Upper lobe of left lung (tissue), 6 donors: Measurements from ENCODE around the gene ZNF70. TPM values are rescaled to one million over a fixed set of nuclear protein-coding genes. Genes with fewer than 3 reads are reported as not detected.

Experiments
- ATAC-seq, 2 donors: fragments of 200-7000 bp; cut with Tn5 transposase; one replicate each; pipeline ENCODE4 v1.9.1; 2022; ENCODE audit warnings: mild to moderate bottlenecking in 2 of 2, moderate library complexity in 2 of 2; ENCODE audit not compliant: low FRiP score in 2 of 2
- DNase-seq, 2 donors: peaks; one replicate each; pipeline ENCODE4 v3.0.0-alpha.2; 2019 to 2020
- H3K27ac ChIP-seq, 4 donors: fragments of 200-600 bp; sonication (generic); one replicate each; pipeline ENCODE4 v1.5.1; 2016 to 2019
- H3K27me3 ChIP-seq, 4 donors: fragments of 200-600 bp; sonication (generic); one replicate each; pipeline ENCODE4 v1.5.1; 2017 to 2019
- H3K36me3 ChIP-seq, 4 donors: fragments of 200-600 bp; sonication (generic); one replicate each; pipeline ENCODE4 v1.5.1; 2016 to 2019
- H3K4me1 ChIP-seq, 4 donors: fragments of 200-600 bp; sonication (generic); one replicate each; pipeline ENCODE4 v1.5.1; 2018 to 2019
- H3K4me3 ChIP-seq, 4 donors: fragments of 200-600 bp; sonication (generic); one replicate each; pipeline ENCODE4 v1.5.1; 2017 to 2019; ENCODE audit warnings: mild to moderate bottlenecking in 2 of 4, moderate library complexity in 1 of 4
- H3K9me3 ChIP-seq, 4 donors: fragments of 200-600 bp; sonication (generic); one replicate each; pipeline ENCODE4 v1.5.1; 2018 to 2019
- EP300 ChIP-seq, 4 donors: sonication (generic); formaldehyde crosslinking; IDR thresholded peaks; one replicate each; pipeline ENCODE4 v1.5.1; 2017; ENCODE audit warnings: antibody characterized with exemption in 4 of 4, control low read depth in 2 of 4
- POLR2A ChIP-seq, 4 donors: fragments of 450-650 bp; IDR thresholded peaks; one replicate each; pipeline ENCODE4 v1.5.1; 2016 to 2017; ENCODE audit warnings: antibody characterized with exemption in 4 of 4, mild to moderate bottlenecking in 2 of 4
- POLR2AphosphoS5 ChIP-seq, 2 donors: sonication (generic); formaldehyde crosslinking; IDR thresholded peaks; one replicate each; pipeline ENCODE4 v1.5.1; 2017; ENCODE audit warnings: antibody characterized with exemption in 2 of 2
- WGBS, 2 donors: methylation state at CpG; one replicate each; pipeline ENCODE4 v1.1.5; 2017 to 2018; 5-methylcytosine and 5-hydroxymethylcytosine counted together
- total RNA-seq, 6 donors: library from RNA; depleted of rRNA in 4 of 6; stranded (reverse); fragments of >200 nt in 4 of 6; gene quantifications; one replicate each; pipeline versions ENCODE4 v1.1.0 to v1.2.1, GENCODE V29; 2016 to 2021
- TF ChIP-seq, protein P1 (sequence below), 6 experiments: fragments of 450-650 bp in 4 of 6; fragments of 200-600 bp in 2 of 6; sonication (generic) in 2 of 6; IDR thresholded peaks; one replicate each; pipeline ENCODE4 v1.5.1; 2016 to 2019; ENCODE audit warnings: antibody characterized with exemption in 6 of 6
- donor health status: DM: no; HTN: no; CAD: no; lungs with moderate emphysema.
- donor health status: DM: no; HTN: yes; CAD: no; lungs with severe emphysema.

The ZNF70 gene
- total RNA-seq, 6 donors from 2014 or later, result 3.0 to 9.4 (median 5.4) TPM

DNA sequence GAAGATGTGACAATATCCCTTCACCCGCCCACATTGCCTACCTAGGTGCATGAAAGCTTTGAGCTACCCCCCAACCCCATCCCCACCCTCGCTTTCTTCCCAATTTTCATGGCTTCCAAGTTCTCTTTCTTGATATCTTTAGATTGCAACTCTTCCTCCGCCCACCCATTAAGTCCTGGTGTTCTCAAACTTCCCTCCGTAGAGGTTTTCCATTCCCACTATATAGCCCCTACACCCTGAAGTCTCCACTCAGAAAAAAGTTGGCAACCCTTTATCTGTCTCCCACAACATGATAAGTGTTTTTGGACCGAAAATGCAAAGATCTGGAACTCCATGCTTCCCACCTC, 572 bp downstream of the ZNF70 start:
- no peak for ATAC-seq

DNA sequence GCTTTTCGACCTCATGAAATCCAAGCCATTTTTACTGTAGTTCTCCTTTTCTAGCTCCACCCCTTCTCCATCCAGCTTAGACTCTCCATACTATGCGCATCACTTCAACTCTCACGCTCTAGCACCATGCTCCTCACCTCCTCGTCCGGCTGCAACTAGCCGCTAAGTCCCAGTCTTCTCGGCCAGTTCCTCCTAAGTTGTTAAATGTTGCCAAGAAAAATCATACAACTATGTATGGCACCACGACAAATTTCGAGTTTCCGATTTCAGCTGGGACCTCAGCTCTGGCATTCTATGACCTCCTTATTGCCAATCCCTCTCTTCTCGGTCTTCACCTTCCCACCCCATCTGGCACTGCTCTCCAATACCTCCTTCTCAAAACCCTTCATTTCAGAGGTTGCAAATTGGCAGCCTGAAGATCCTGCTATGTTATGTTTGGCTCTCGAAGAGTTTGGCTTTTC, 1.0 kb downstream of the ZNF70 start:
- ATAC-seq (no peak), DNase-seq (no peak)
- H3K36me3 ChIP-seq, result peaks cover 0 to 6% (median under 1%) of the 10 kb centered on the region in 4 donors
- TF ChIP-seq POLR2AphosphoS5 (IDR thresholded peaks at IDR 0.05), result no peak
- no peak for TF ChIP-seq EP300 (IDR thresholded peaks at IDR 0.05)
- TF ChIP-seq, protein P1, sequence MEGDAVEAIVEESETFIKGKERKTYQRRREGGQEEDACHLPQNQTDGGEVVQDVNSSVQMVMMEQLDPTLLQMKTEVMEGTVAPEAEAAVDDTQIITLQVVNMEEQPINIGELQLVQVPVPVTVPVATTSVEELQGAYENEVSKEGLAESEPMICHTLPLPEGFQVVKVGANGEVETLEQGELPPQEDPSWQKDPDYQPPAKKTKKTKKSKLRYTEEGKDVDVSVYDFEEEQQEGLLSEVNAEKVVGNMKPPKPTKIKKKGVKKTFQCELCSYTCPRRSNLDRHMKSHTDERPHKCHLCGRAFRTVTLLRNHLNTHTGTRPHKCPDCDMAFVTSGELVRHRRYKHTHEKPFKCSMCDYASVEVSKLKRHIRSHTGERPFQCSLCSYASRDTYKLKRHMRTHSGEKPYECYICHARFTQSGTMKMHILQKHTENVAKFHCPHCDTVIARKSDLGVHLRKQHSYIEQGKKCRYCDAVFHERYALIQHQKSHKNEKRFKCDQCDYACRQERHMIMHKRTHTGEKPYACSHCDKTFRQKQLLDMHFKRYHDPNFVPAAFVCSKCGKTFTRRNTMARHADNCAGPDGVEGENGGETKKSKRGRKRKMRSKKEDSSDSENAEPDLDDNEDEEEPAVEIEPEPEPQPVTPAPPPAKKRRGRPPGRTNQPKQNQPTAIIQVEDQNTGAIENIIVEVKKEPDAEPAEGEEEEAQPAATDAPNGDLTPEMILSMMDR (IDR thresholded peaks at IDR 0.05), result no peak
- TF ChIP-seq POLR2A (IDR thresholded peaks at IDR 0.05), result no peak
- H3K27ac ChIP-seq, result peak overlapping the region in 1 of 4 donors; percentile 91
- H3K9me3 ChIP-seq, result no peaks in the 10 kb centered on the region
- WGBS, 2 donors, result 55 to 62% methylated on average over 12 of the region's 12 CpGs
- H3K4me3 ChIP-seq, result peak overlapping the region in 3 of 4 donors; percentile 75 to 78 (median 76)
- peaks cover 0 to 18% (median 13%) of the 10 kb centered on the region in 4 donors for H3K4me1 ChIP-seq
- H3K27me3 ChIP-seq, result no peaks in the 10 kb centered on the region

More for the DNA sequence above, 572 bp downstream of the ZNF70 start:
- H3K9me3 ChIP-seq, result no peaks in the 10 kb centered on the region
- H3K4me1 ChIP-seq, result peaks cover 0 to 18% (median 13%) of the 10 kb centered on the region in 4 donors
- H3K27ac ChIP-seq, result peak overlapping the region; percentile 90 to 94 (median 92)
- H3K4me3 ChIP-seq, result peak overlapping the region; percentile 75 to 80 (median 77)
- H3K36me3 ChIP-seq, result peaks cover 0 to 1% (median 0%) of the 10 kb centered on the region in 4 donors
- TF ChIP-seq, protein P1 (IDR thresholded peaks at IDR 0.05), result no peak
- TF ChIP-seq POLR2AphosphoS5 (IDR thresholded peaks at IDR 0.05), result no peak
- no peak for TF ChIP-seq POLR2A (IDR thresholded peaks at IDR 0.05)
- TF ChIP-seq EP300 (IDR thresholded peaks at IDR 0.05), result no peak
- WGBS, 2 donors, result 29 to 48% methylated on average over 5 of the region's 5 CpGs
- no peaks in the 10 kb centered on the region for H3K27me3 ChIP-seq
- DNase-seq, result no peak

DNA sequence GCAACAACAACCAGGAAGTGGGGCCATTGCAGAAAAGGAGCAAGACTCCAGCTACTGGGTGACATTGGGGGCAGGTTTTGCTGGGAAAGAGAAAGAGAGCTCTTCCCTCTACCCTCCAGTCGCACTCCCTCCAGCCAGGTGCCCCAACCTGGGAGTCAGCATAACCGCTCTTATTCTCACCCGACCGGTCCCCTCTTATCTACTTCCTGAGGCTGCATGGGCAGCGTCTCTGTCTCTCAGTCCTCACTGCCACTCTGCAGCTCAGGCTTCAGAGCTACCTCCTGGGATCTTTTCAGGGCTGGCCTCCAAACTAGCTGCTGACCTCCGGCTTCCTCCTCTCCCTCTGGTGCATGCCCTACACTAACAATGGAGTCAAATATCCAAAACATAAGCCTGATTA, 5.1 kb downstream of the ZNF70 start:
- DNase-seq, result no peak

DNA sequence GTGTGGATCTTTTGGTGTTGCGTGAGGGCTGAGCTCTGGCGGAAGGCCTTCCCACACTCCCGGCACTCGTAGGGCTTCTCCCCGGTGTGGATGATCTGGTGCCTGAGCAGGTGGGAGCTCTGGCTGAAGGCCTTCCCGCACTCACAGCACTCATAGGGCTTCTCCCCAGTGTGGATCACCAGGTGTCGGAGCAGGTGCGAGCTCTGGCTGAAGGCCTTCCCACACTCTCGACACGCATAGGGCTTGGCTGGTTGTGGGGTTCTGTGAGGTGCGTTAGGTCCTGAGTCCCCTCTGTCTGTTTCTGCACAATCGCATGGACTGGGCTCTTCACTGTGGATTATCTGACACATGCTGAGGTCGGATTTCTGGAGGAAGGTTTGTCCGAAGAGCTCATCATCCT, 6.4 kb downstream of the ZNF70 start:
- 95 to 98% methylated on average over 13 to 14 of the region's 14 CpGs for WGBS, 2 donors

More for the DNA sequence above, 5.1 kb downstream of the ZNF70 start:
- Histone ChIP-seq H3K4me3 (no peak overlapping the region), H3K27ac (no peak overlapping the region), H3K9me3 (no peaks in the 10 kb centered on the region), H3K4me1 (peaks cover 0 to 16% (median 11%) of the 10 kb centered on the region in 4 donors), H3K27me3 (no peaks in the 10 kb centered on the region), H3K36me3 (peaks cover 0 to 45% (median 25%) of the 10 kb centered on the region in 4 donors)
- WGBS, 2 donors, result 73 to 82% methylated on average over 6 of the region's 6 CpGs
- no peak for ATAC-seq
- TF ChIP-seq EP300 (IDR thresholded peaks at IDR 0.05) (no peak), POLR2AphosphoS5 (IDR thresholded peaks at IDR 0.05) (no peak), POLR2A (IDR thresholded peaks at IDR 0.05) (no peak)
- TF ChIP-seq, protein P1 (IDR thresholded peaks at IDR 0.05), result no peak

More for the DNA sequence above, 6.4 kb downstream of the ZNF70 start:
- H3K9me3 ChIP-seq, result no peaks in the 10 kb centered on the region
- H3K27me3 ChIP-seq, result no peaks in the 10 kb centered on the region
- H3K4me3 ChIP-seq, result no peak overlapping the region
- DNase-seq, result no peak
- peaks cover 0 to 4% (median under 1%) of the 10 kb centered on the region in 4 donors for H3K4me1 ChIP-seq
- TF ChIP-seq, protein P1 (IDR thresholded peaks at IDR 0.05), result no peak
- TF ChIP-seq POLR2AphosphoS5 (IDR thresholded peaks at IDR 0.05) (no peak), POLR2A (IDR thresholded peaks at IDR 0.05) (no peak), EP300 (IDR thresholded peaks at IDR 0.05) (no peak)
- no peak overlapping the region for H3K27ac ChIP-seq
- H3K36me3 ChIP-seq, result peaks cover 0 to 45% (median 25%) of the 10 kb centered on the region in 4 donors
- ATAC-seq, result no peak
